Measurements from ENCODE around the gene RFPL2.

RFPL2 gene

GRCh38 chr22:32164075-32164860, 40.6 kb downstream of the RFPL2 start:
- TF ChIP-seq, protein P1, sequence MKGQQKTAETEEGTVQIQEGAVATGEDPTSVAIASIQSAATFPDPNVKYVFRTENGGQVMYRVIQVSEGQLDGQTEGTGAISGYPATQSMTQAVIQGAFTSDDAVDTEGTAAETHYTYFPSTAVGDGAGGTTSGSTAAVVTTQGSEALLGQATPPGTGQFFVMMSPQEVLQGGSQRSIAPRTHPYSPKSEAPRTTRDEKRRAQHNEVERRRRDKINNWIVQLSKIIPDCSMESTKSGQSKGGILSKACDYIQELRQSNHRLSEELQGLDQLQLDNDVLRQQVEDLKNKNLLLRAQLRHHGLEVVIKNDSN (IDR thresholded peaks at IDR 0.05) = no peak
- TF ChIP-seq TCF12 (IDR thresholded peaks at IDR 0.05; ENCODE audit: low read depth) (no peak), TEAD4 (IDR thresholded peaks at IDR 0.05) (no peak), MAX (IDR thresholded peaks at IDR 0.05) (no peak), CREB1 (IDR thresholded peaks at IDR 0.05; ENCODE audit: low read depth) (no peak)

- TF ChIP-seq TAF1 (IDR thresholded peaks at IDR 0.05; ENCODE audit: low read depth) (no peak), TEAD4 (IDR thresholded peaks at IDR 0.05) (no peak), RAD21 (IDR thresholded peaks at IDR 0.05; ENCODE audit: low read depth) (no peak), REST (IDR thresholded peaks at IDR 0.05; ENCODE audit: low read depth) (no peak), EP300 (IDR thresholded peaks at IDR 0.05; ENCODE audit: borderline replicate concordance) (no peak), YY1 (IDR thresholded peaks at IDR 0.05; ENCODE audit: low read depth) (no peak), ZBTB7A (IDR thresholded peaks at IDR 0.05; ENCODE audit: low read depth) (no peak), TCF12 (IDR thresholded peaks at IDR 0.05; ENCODE audit: low read depth) (no peak)
- TF ChIP-seq, protein P1 (IDR thresholded peaks at IDR 0.05) = no peak
Measured at GRCh38 chr22:32158712-32159533, 46.0 kb downstream of the RFPL2 start, which contains the start of gene C22orf42. TSS of gene C22orf42 (minus strand) at chr22:32159303. CDS start at chr22:32159215, 88 bp downstream.

DNA sequence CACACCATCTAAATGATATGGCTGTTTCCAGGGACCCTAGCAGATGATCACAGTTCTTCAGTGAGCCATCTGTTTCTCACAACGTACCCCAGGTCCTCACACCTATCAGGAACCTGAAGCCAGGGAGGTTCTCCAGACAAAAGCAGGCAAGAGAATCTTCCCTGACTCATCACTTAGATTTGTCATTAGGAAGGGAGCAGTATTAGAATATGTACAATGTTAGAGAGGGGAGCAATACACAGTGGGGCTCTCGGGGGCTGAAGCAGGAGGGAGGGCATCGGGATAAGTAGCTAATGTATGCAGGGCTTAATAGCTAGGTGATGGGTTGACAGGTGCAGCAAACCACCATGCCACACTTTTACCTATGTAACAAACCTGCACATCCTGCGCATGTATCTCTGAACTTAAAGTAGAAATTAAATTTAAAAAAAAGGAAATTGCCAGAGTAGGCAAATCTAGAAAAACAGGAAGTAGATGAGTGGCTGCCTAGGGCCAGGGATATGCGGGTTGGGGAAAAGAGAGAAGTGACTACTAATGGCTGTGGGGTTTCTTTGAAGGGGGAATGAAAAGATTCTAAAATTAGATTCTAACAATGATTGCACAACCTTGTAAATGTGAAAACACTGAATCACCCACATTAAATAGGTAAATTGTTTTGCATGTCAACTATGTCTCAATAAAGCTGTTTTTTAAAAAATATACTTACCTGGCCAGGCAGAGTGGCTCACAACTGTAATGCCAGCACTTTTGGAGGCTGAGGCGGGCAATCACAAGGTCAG, 60.2 kb downstream of the RFPL2 start:
- no peak for TF ChIP-seq NFIC (IDR thresholded peaks at IDR 0.05)
- TF ChIP-seq TCF12 (IDR thresholded peaks at IDR 0.05; ENCODE audit: low read depth) = no peak
- no peak for TF ChIP-seq CREB1 (IDR thresholded peaks at IDR 0.05; ENCODE audit: low read depth)
- TF ChIP-seq CEBPB (IDR thresholded peaks at IDR 0.05) = no peak
- no peak for TF ChIP-seq ZBTB7A (IDR thresholded peaks at IDR 0.05; ENCODE audit: low read depth)
- no peak for TF ChIP-seq YY1 (IDR thresholded peaks at IDR 0.05; ENCODE audit: low read depth)
- no peak for TF ChIP-seq FOXM1 (IDR thresholded peaks at IDR 0.05; ENCODE audit: borderline replicate concordance, low read depth)
- TF ChIP-seq RAD21 (IDR thresholded peaks at IDR 0.05; ENCODE audit: low read depth) = no peak
- TF ChIP-seq REST (IDR thresholded peaks at IDR 0.05; ENCODE audit: low read depth) = no peak
- TF ChIP-seq TEAD4 (IDR thresholded peaks at IDR 0.05) = no peak
- TF ChIP-seq MAX (IDR thresholded peaks at IDR 0.05) = no peak
- TF ChIP-seq, protein P1 (IDR thresholded peaks at IDR 0.05) = no peak

DNA sequence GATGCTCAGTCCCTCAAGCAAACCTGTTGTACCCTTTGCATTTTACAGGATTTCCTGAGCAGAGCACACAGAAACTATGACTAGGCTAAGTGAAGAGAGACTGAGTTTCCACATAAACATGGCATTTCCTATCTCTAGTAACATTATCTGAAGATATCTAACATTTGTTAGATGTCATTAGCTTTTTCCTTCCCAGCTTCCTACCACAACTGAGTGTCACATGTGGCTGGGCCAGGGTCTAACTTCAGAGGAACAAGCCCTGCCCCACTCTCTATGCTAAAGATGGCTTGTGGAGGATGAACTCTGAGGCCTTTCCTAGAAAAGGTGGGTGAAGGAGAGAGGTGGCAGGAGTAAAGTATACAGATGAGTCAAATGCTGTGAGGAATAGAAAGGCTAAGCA, 62.3 kb downstream of the RFPL2 start:
- no peak for TF ChIP-seq ZBTB7A (IDR thresholded peaks at IDR 0.05; ENCODE audit: low read depth)
- TF ChIP-seq TEAD4 (IDR thresholded peaks at IDR 0.05) = no peak
- TF ChIP-seq REST (IDR thresholded peaks at IDR 0.05; ENCODE audit: low read depth) = no peak
- no peak for TF ChIP-seq CEBPB (IDR thresholded peaks at IDR 0.05)
- TF ChIP-seq, protein P1 (IDR thresholded peaks at IDR 0.05) = no peak
- TF ChIP-seq FOXM1 (IDR thresholded peaks at IDR 0.05; ENCODE audit: borderline replicate concordance, low read depth) = no peak
- no peak for TF ChIP-seq YY1 (IDR thresholded peaks at IDR 0.05; ENCODE audit: low read depth)
- no peak for TF ChIP-seq EGR1 (IDR thresholded peaks at IDR 0.05)
- TF ChIP-seq NFIC (IDR thresholded peaks at IDR 0.05) = no peak
- TF ChIP-seq TCF12 (IDR thresholded peaks at IDR 0.05; ENCODE audit: low read depth) = no peak
- no peak for TF ChIP-seq MAX (IDR thresholded peaks at IDR 0.05)
- TF ChIP-seq RAD21 (IDR thresholded peaks at IDR 0.05; ENCODE audit: low read depth) = no peak
- no peak for TF ChIP-seq CREB1 (IDR thresholded peaks at IDR 0.05; ENCODE audit: low read depth)
- TF ChIP-seq TAF1 (IDR thresholded peaks at IDR 0.05; ENCODE audit: low read depth) = no peak
- TF ChIP-seq EP300 (IDR thresholded peaks at IDR 0.05; ENCODE audit: borderline replicate concordance) = no peak
